Tibial nerve (tissue), 4 donors: ENCODE data around the gene RGS6. TPM values are rescaled to one million over a fixed set of nuclear protein-coding genes. Genes with fewer than 3 reads are reported as not detected.

Experiments used
- DNase-seq, 2 donors: peaks; one replicate each; pipeline ENCODE4 v3.0.0-alpha.2; 2019; ENCODE audit warnings: low spot score in 2 of 2
- H3K27ac ChIP-seq, 4 donors: fragments of 200-600 bp; sonication (generic) in 3 of 4; one replicate each; pipeline ENCODE4 v1.5.1; 2017 to 2019; ENCODE audit warnings: mild to moderate bottlenecking in 1 of 4
- H3K27me3 ChIP-seq, 2 donors: fragments of 200-600 bp; sonication (generic) in 1 of 2; one replicate each; pipeline versions ENCODE4 v1.5.1 to v1.6.0; 2017 to 2019
- H3K36me3 ChIP-seq, 3 donors: fragments of 200-600 bp; sonication (generic); one replicate each; pipeline ENCODE4 v1.5.1; 2018 to 2019
- H3K4me1 ChIP-seq, 4 donors: fragments of 200-600 bp; sonication (generic) in 3 of 4; one replicate each; pipeline ENCODE4 v1.5.1; 2017 to 2019
- H3K4me3 ChIP-seq, 4 donors: fragments of 200-600 bp; sonication (generic) in 3 of 4; one replicate each; pipeline ENCODE4 v1.5.1; 2017 to 2019; ENCODE audit warnings: mild to moderate bottlenecking in 1 of 4, moderate library complexity in 1 of 4
- H3K9me3 ChIP-seq, 4 donors: fragments of 200-600 bp; sonication (generic) in 3 of 4; one replicate each; pipeline ENCODE4 v1.5.1; 2017 to 2019
- EP300 ChIP-seq, 2 donors: sonication (generic); formaldehyde crosslinking; IDR thresholded peaks; one replicate each; pipeline ENCODE4 v1.6.1; 2017; ENCODE audit warnings: antibody characterized with exemption in 2 of 2, mild to moderate bottlenecking in 1 of 2
- POLR2A ChIP-seq, 2 donors: fragments of 450-650 bp; IDR thresholded peaks; one replicate each; pipeline ENCODE4 v1.6.1; 2017; ENCODE audit warnings: antibody characterized with exemption in 2 of 2, mild to moderate bottlenecking in 2 of 2, moderate library complexity in 2 of 2
- WGBS, 2 donors: methylation state at CpG; one replicate each; pipeline ENCODE4 v1.1.5; 2018; 5-methylcytosine and 5-hydroxymethylcytosine counted together
- total RNA-seq, 4 donors: library from RNA; depleted of rRNA; stranded (reverse); fragments of >200 nt; gene quantifications; one replicate each; pipeline ENCODE4 v1.1.0, GENCODE V29; 2016
- TF ChIP-seq, protein P1 (sequence below), 5 experiments: fragments of 200-600 bp in 3 of 5; fragments of 450-650 bp in 2 of 5; sonication (generic) in 3 of 5; IDR thresholded peaks; one replicate each; pipeline ENCODE4 v1.5.1; 2016 to 2019; ENCODE audit warnings: antibody characterized with exemption in 5 of 5, mild to moderate bottlenecking in 3 of 5, moderate library complexity in 2 of 5

The RGS6 gene
- total RNA-seq, 4 donors from 2014 or later = 43.5 to 67.2 (median 54.7) TPM

DNA sequence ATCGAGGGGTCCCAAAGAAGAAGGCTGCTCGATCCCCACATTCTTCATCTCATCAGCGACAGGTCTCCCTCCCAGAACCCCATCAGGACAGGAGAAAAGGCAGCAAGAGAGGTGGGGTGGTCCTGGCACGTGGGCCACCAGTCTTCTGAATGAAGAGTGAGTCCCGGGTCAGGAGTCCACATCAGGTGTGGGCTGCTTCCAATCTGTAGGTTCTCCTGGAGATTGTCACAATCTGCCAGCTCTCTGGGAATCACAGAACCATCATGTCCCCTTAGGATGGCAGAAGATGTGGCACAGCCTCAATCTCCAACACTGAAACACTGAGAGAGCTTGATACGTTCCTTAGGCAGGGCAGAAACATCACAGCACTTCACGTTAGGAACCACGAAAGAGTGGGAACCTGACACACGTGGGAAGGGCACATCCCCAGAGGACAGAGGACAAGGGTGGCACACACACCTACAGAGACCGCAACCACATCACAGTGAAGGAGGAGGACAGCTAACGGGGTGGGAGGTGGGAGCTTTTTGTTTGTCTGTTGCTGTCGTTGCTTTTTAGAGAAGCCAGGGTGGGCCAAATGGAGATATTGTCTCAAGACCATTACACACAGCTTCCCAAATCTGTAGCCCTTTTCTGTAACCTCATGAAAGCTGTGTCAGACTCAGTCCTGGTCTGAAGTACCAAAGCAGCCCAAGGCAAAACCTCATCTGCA lies 677.1 kb downstream of the RGS6 start:
- no peaks in the 10 kb centered on the region for H3K27me3 ChIP-seq
- WGBS, 2 donors = 87 to 93% methylated on average over 12 of the region's 12 CpGs
- peaks cover 0 to 15% (median 0%) of the 10 kb centered on the region in 4 donors for H3K4me1 ChIP-seq
- no peak overlapping the region for H3K27ac ChIP-seq
- H3K36me3 ChIP-seq = no peaks in the 10 kb centered on the region
- no peak for DNase-seq
- no peak overlapping the region for H3K4me3 ChIP-seq
- H3K9me3 ChIP-seq = no peaks in the 10 kb centered on the region
- TF ChIP-seq EP300 (IDR thresholded peaks at IDR 0.05) (no peak), POLR2A (IDR thresholded peaks at IDR 0.05) (no peak)
- TF ChIP-seq, protein P1, sequence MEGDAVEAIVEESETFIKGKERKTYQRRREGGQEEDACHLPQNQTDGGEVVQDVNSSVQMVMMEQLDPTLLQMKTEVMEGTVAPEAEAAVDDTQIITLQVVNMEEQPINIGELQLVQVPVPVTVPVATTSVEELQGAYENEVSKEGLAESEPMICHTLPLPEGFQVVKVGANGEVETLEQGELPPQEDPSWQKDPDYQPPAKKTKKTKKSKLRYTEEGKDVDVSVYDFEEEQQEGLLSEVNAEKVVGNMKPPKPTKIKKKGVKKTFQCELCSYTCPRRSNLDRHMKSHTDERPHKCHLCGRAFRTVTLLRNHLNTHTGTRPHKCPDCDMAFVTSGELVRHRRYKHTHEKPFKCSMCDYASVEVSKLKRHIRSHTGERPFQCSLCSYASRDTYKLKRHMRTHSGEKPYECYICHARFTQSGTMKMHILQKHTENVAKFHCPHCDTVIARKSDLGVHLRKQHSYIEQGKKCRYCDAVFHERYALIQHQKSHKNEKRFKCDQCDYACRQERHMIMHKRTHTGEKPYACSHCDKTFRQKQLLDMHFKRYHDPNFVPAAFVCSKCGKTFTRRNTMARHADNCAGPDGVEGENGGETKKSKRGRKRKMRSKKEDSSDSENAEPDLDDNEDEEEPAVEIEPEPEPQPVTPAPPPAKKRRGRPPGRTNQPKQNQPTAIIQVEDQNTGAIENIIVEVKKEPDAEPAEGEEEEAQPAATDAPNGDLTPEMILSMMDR (IDR thresholded peaks at IDR 0.05) = no peak

- Histone ChIP-seq H3K4me1 (peaks cover 0 to 21% (median 0%) of the 10 kb centered on the region in 4 donors), H3K36me3 (no peaks in the 10 kb centered on the region), H3K27ac (no peak overlapping the region), H3K27me3 (no peaks in the 10 kb centered on the region), H3K9me3 (no peaks in the 10 kb centered on the region), H3K4me3 (no peak overlapping the region)
- DNase-seq = no peak
- TF ChIP-seq EP300 (IDR thresholded peaks at IDR 0.05) = no peak
- TF ChIP-seq POLR2A (IDR thresholded peaks at IDR 0.05) = no peak
- TF ChIP-seq, protein P1 (IDR thresholded peaks at IDR 0.05) = no peak
- 90 to 91% methylated on average over 9 to 12 of the region's 12 CpGs for WGBS, 2 donors
Observed at GRCh38 chr14:72610096-72610830, 678.0 kb downstream of the RGS6 start.

DNA sequence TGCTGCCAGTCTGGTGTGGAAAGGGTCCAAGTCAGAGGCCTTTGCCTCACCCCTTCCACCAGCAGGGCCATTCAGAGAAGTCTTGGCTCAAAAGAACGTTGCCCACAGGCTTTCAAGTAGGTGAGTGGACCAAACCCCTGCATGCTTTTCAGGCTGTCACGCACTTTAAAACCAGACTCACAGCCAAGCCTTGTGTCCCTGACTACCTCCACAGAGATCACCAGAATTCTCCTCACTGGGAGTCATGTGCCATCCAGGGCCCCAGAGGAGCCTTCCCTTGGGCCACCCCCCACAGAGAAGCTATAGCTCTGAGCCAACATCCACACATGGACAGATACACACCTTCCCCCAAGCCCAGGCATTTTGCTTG lies 678.6 kb downstream of the RGS6 start:
- Histone ChIP-seq H3K4me1 (peaks cover 0 to 27% (median 0%) of the 10 kb centered on the region in 4 donors), H3K36me3 (no peaks in the 10 kb centered on the region), H3K4me3 (no peak overlapping the region), H3K9me3 (no peaks in the 10 kb centered on the region), H3K27ac (no peak overlapping the region), H3K27me3 (no peaks in the 10 kb centered on the region)
- TF ChIP-seq POLR2A (IDR thresholded peaks at IDR 0.05) (no peak), EP300 (IDR thresholded peaks at IDR 0.05) (no peak)
- TF ChIP-seq, protein P1 (IDR thresholded peaks at IDR 0.05) = no peak
- WGBS, 2 donors = 65 to 86% methylated on average over 2 of the region's 2 CpGs
- DNase-seq = no peak

GRCh38 chr14:72611506-72611905 lies 679.3 kb downstream of the RGS6 start:
- H3K4me1 ChIP-seq = peaks cover 0 to 33% (median 0%) of the 10 kb centered on the region in 4 donors
- H3K4me3 ChIP-seq = no peak overlapping the region
- H3K27ac ChIP-seq = no peak overlapping the region
- H3K27me3 ChIP-seq = no peaks in the 10 kb centered on the region
- no peaks in the 10 kb centered on the region for H3K36me3 ChIP-seq
- DNase-seq = no peak
- no peaks in the 10 kb centered on the region for H3K9me3 ChIP-seq
- no peak for TF ChIP-seq POLR2A (IDR thresholded peaks at IDR 0.05)
- TF ChIP-seq, protein P1 (IDR thresholded peaks at IDR 0.05) = no peak
- TF ChIP-seq EP300 (IDR thresholded peaks at IDR 0.05) = no peak
- 90 to 92% methylated on average over 3 to 4 of the region's 4 CpGs for WGBS, 2 donors

DNA sequence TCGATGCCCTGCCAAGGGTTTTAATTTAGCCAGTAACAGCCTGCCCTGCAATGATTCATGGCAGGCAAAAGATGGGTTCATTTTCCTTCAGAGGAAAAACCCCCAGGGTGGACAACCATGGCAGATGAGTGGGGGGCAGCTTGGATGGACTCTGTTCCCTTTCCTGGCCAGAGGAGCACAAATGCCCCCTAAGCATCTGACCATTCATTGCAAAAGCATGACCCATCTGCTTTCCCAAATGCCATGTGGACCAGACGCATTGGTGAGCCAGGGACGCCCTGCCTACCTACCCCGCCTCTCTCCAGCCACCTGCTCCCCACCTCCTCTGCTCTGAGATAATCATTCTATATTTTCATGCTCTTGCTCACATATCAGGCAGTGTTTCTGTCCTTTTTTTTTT lies 679.8 kb downstream of the RGS6 start:
- no peak overlapping the region for H3K27ac ChIP-seq
- H3K27me3 ChIP-seq = no peaks in the 10 kb centered on the region
- TF ChIP-seq, protein P1 (IDR thresholded peaks at IDR 0.05) = no peak
- TF ChIP-seq POLR2A (IDR thresholded peaks at IDR 0.05) (no peak), EP300 (IDR thresholded peaks at IDR 0.05) (no peak)
- no peaks in the 10 kb centered on the region for H3K9me3 ChIP-seq
- DNase-seq = no peak
- H3K36me3 ChIP-seq = no peaks in the 10 kb centered on the region
- no peak overlapping the region for H3K4me3 ChIP-seq
- WGBS, 2 donors = 90 to 91% methylated on average over 4 of the region's 4 CpGs
- H3K4me1 ChIP-seq = peaks cover 0 to 38% (median 0%) of the 10 kb centered on the region in 4 donors
